MCF 10A (cell line): ENCODE results near the gene FIGN. TPM values are rescaled to one million over a fixed set of nuclear protein-coding genes. Genes with fewer than 3 reads are reported as not detected.

Source experiments
- BruUV-seq: library from RNA; stranded (reverse); fragments of 400-500 nt; replicated peaks from 2 replicates; lab custom pipeline; 2021; lab: Mats Ljungman, UMichigan
- CTCF ChIA-PET: fragments of 300-600 bp; sonication (Branson Sonifier 250); formaldehyde crosslinking; extraction: SDS; loops from one replicate; lab custom pipeline; 2021; ENCODE audit warnings: antibody characterized with exemption, inconsistent platforms; lab: Yijun Ruan, JAX
- POLR2A ChIA-PET: fragments of 300-600, 350-650 bp; sonication (Branson Sonifier 250); formaldehyde crosslinking; extraction: SDS; loops from one replicate; lab custom pipeline; 2020; ENCODE audit warnings: antibody characterized with exemption, inconsistent platforms; lab: Yijun Ruan, JAX
- DNase-seq: peaks from one replicate; pipeline ENCODE4 v3.0.0-alpha.2; 2018; ENCODE audit not compliant: unreplicated experiment
- H3K27ac Mint-ChIP-seq: one replicate; pipeline ENCODE4 v1.8.0; 2022; ENCODE audit warnings: mild to moderate bottlenecking, low read depth, mixed read lengths; ENCODE audit not compliant: unreplicated experiment
- H3K27me3 Mint-ChIP-seq: one replicate; pipeline ENCODE4 v1.8.0; 2022; ENCODE audit warnings: mixed read lengths; ENCODE audit not compliant: insufficient read depth, unreplicated experiment
- H3K36me3 Mint-ChIP-seq: one replicate; pipeline ENCODE4 v1.8.0; 2022; ENCODE audit warnings: mild to moderate bottlenecking, moderate library complexity, mixed read lengths; ENCODE audit not compliant: insufficient read depth, unreplicated experiment
- H3K4me1 Mint-ChIP-seq: one replicate; pipeline ENCODE4 v1.8.0; 2022; ENCODE audit warnings: mixed read lengths; ENCODE audit not compliant: insufficient read depth, unreplicated experiment
- H3K4me3 Mint-ChIP-seq: one replicate; pipeline ENCODE4 v1.8.0; 2022; ENCODE audit warnings: mild to moderate bottlenecking, moderate library complexity, mixed read lengths; ENCODE audit not compliant: unreplicated experiment
- H3K9me3 Mint-ChIP-seq: one replicate; pipeline ENCODE4 v1.8.0; 2022; ENCODE audit warnings: mixed read lengths; ENCODE audit not compliant: unreplicated experiment
- intact Hi-C: fragments of 100-400 bp; cut with micrococcal nuclease; formaldehyde crosslinking; loops from 2 replicates; pipeline ENCODE4 v1.14.1; 2022
- total RNA-seq: library from RNA; stranded (reverse); gene quantifications from 2 replicates; pipeline ENCODE4 v1.2.3, GENCODE V29; 2022
- TF ChIP-seq, protein P1 (sequence below): fragments of 200-600 bp; IDR thresholded peaks from one replicate; pipeline ENCODE4 v1.8.0; 2022; ENCODE audit warnings: antibody characterized with exemption, mild to moderate bottlenecking; ENCODE audit not compliant: unreplicated experiment

Gene FIGN
- total RNA-seq, 1 experiment from 2014 or later: 11.7 TPM

DNA sequence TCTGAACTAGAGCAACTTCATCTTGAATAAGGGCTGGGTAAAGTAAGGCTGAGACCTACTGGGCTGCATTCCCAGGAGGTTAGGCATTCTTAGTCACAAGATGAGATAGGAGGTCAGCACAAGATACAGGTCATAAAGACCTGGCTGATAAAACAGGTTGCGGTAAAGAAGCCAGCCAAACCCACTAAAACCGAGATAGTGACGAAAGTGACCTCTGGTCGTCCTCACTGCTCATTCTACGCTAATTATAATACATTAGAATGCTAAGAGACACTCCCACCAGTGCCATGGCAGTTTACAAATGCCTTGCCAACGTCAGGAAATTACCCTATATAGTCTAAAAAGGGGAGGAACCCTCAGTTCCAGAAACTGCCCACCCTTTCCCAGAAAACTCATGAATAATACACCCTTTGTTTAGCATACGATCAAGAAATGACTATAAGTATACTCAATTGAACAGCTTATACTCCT lies 109.1 kb downstream of the FIGN start:
- intact Hi-C loops: no loop called here
- H3K4me3 Mint-ChIP-seq: no peak overlapping the region
- H3K36me3 Mint-ChIP-seq: peaks cover 3% of the 10 kb centered on the region
- CTCF ChIA-PET: interaction anchor here (0.7 kb wide), 2 partner anchors 22 to 444 kb away, joined by 3 to 4 read pairs; no protein-coding TSS in a partner anchor
- DNase-seq: no peak
- POLR2A ChIA-PET: no interaction called here
- no TSS peak for BruUV-seq
- H3K4me1 Mint-ChIP-seq: peaks cover 11% of the 10 kb centered on the region
- no peaks in the 10 kb centered on the region for H3K27me3 Mint-ChIP-seq
- no peak overlapping the region for H3K27ac Mint-ChIP-seq
- no peaks in the 10 kb centered on the region for H3K9me3 Mint-ChIP-seq
- TF ChIP-seq, protein P1, sequence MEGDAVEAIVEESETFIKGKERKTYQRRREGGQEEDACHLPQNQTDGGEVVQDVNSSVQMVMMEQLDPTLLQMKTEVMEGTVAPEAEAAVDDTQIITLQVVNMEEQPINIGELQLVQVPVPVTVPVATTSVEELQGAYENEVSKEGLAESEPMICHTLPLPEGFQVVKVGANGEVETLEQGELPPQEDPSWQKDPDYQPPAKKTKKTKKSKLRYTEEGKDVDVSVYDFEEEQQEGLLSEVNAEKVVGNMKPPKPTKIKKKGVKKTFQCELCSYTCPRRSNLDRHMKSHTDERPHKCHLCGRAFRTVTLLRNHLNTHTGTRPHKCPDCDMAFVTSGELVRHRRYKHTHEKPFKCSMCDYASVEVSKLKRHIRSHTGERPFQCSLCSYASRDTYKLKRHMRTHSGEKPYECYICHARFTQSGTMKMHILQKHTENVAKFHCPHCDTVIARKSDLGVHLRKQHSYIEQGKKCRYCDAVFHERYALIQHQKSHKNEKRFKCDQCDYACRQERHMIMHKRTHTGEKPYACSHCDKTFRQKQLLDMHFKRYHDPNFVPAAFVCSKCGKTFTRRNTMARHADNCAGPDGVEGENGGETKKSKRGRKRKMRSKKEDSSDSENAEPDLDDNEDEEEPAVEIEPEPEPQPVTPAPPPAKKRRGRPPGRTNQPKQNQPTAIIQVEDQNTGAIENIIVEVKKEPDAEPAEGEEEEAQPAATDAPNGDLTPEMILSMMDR: no peak

DNA sequence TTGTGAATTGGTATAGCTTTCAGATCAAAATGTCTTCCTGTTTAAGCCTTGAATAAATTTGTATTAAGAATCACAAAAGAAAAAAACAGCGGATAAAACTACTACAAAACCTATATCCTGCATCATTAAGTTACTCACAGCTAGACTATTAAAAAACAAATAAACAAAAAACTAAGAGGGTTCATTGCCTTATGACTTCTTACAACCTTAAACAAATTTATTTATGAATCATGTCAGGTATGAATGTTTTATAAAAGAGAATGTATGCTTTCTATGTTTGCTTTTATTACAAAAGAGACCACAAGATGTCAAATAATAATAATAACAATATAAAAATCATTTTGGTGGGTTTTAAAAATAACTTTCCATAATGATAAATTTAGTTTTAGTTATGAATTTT lies 109.6 kb downstream of the FIGN start:
- CTCF ChIA-PET: interaction anchor here (0.6 kb wide), 1 partner anchor 147 kb away, joined by 3 read pairs; no protein-coding TSS in a partner anchor

DNA sequence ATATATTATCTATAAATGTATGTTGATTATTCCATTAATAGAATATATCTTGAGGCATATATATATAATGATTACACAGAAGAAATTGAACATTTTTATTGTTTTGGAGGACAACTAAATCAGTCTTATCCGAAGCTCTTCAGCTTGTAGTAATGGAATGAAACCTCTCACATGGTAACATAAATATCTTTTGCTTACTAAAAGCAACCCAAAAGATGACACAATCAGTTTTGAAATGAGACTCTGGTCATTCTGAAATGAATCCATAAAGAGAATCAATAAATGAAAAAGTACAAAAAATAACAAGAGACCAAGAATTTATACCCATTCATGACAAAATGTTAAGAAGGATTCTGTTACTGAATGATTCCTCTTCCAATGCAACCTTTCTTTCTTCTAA lies 110.2 kb downstream of the FIGN start:
- no peaks in the 10 kb centered on the region for H3K9me3 Mint-ChIP-seq
- intact Hi-C loops: no loop called here
- H3K4me1 Mint-ChIP-seq: peaks cover under 1% of the 10 kb centered on the region
- BruUV-seq: no TSS peak
- TF ChIP-seq, protein P1: no peak
- POLR2A ChIA-PET: interaction anchor here (0.7 kb wide), 1 partner anchor 109 kb away, joined by 3 read pairs; no protein-coding TSS in a partner anchor
- DNase-seq: no peak
- H3K36me3 Mint-ChIP-seq: no peaks in the 10 kb centered on the region
- no peaks in the 10 kb centered on the region for H3K27me3 Mint-ChIP-seq
- no peak overlapping the region for H3K27ac Mint-ChIP-seq
- CTCF ChIA-PET: interaction anchor here (0.6 kb wide), 1 partner anchor 147 kb away, joined by 3 read pairs; no protein-coding TSS in a partner anchor
- no peak overlapping the region for H3K4me3 Mint-ChIP-seq

More for the DNA sequence above, 109.6 kb downstream of the FIGN start:
- TF ChIP-seq, protein P1: no peak
- no peak overlapping the region for H3K4me3 Mint-ChIP-seq
- DNase-seq: no peak
- no TSS peak for BruUV-seq
- H3K36me3 Mint-ChIP-seq: no peaks in the 10 kb centered on the region
- H3K9me3 Mint-ChIP-seq: no peaks in the 10 kb centered on the region
- intact Hi-C loops: no loop called here
- H3K27me3 Mint-ChIP-seq: no peaks in the 10 kb centered on the region
- H3K4me1 Mint-ChIP-seq: peaks cover 7% of the 10 kb centered on the region
- POLR2A ChIA-PET: no interaction called here
- H3K27ac Mint-ChIP-seq: no peak overlapping the region

DNA sequence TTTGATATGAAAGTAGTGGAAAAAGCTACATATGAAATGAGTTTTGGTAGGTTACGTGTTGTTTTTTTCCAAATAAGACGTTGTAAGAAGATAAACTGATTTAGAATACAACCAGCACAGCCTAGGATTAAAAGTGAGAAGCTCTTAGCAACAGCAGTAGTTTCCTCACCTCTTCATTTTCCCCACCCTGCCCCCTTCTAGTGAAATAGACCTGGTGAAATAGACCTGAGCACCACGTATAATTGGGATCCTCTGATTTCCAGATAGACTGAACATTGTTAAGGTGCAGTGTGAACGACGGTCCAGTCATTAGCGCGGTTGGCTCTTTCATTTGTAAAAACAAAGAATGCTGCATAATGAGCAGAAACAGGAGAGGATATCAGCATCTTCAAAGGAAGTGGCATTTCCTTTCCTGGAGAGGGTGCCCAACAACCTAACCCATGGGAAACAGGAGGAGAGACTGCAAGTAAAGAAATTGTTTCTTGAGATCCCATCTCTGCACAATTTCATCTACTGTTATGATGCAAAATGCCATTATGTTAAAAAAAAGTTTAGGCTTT lies 114.3 kb downstream of the FIGN start:
- DNase-seq: no peak
- intact Hi-C loops: no loop called here
- no TSS peak for BruUV-seq
- no peaks in the 10 kb centered on the region for H3K27me3 Mint-ChIP-seq
- no peak overlapping the region for H3K27ac Mint-ChIP-seq
- no peaks in the 10 kb centered on the region for H3K4me1 Mint-ChIP-seq
- TF ChIP-seq, protein P1: no peak
- no peaks in the 10 kb centered on the region for H3K36me3 Mint-ChIP-seq
- ChIA-PET CTCF (no interaction called here), POLR2A (interaction anchor here (0.6 kb wide), 1 partner anchor 109 kb away, joined by 3 read pairs; no protein-coding TSS in a partner anchor)
- no peak overlapping the region for H3K4me3 Mint-ChIP-seq
- no peaks in the 10 kb centered on the region for H3K9me3 Mint-ChIP-seq
